GM18861 (cell line): Measurements from ENCODE around the gene PDE10A.
"Not testable (repeated sequence)": the region's sequence is repeated elsewhere in the genome, so short reads cannot be mapped to it uniquely, and the experiment has no call there.

Experiments
- ATAC-seq: cut with Tn5 transposase; IDR thresholded peaks from one replicate; pipeline ENCODE4 v1.9.1; 2021; ENCODE audit not compliant: unreplicated experiment

The PDE10A gene

GRCh38 chr6:165594584-165595333 is 68.3 kb downstream of the PDE10A start:
- ATAC-seq, result no peak

- ATAC-seq, result not testable (repeated sequence)
Observed at GRCh38 chr6:165592947-165593346, 70.1 kb downstream of the PDE10A start.

- no peak for ATAC-seq
Observed at GRCh38 chr6:165588515-165588914, 74.5 kb downstream of the PDE10A start.

- no peak for ATAC-seq
Observed at GRCh38 chr6:165587206-165587605, 75.8 kb downstream of the PDE10A start.

GRCh38 chr6:165586706-165587105 is 76.3 kb downstream of the PDE10A start:
- no peak for ATAC-seq

GRCh38 chr6:165585060-165585459 is 78.0 kb downstream of the PDE10A start:
- ATAC-seq, result no peak

- no peak for ATAC-seq
Observed at GRCh38 chr6:165584541-165584940, 78.5 kb downstream of the PDE10A start.

GRCh38 chr6:165581678-165582077 is 81.4 kb downstream of the PDE10A start:
- no peak for ATAC-seq

- no peak for ATAC-seq
Observed at GRCh38 chr6:165580136-165580535, 82.9 kb downstream of the PDE10A start.

- no peak for ATAC-seq
Observed at GRCh38 chr6:165579151-165579550, 83.9 kb downstream of the PDE10A start.

- ATAC-seq, result no peak
Observed at GRCh38 chr6:165577556-165577955, 85.5 kb downstream of the PDE10A start.

GRCh38 chr6:165575158-165575549 is 87.9 kb downstream of the PDE10A start:
- no peak for ATAC-seq

GRCh38 chr6:165574220-165575157 is 88.6 kb downstream of the PDE10A start:
- peak; percentile 36 for ATAC-seq

- ATAC-seq, result no peak
Observed at GRCh38 chr6:165573671-165574070, 89.4 kb downstream of the PDE10A start.

GRCh38 chr6:165571721-165572132 is 91.3 kb downstream of the PDE10A start:
- peak; percentile 82 for ATAC-seq

GRCh38 chr6:165571068-165571682 is 91.9 kb downstream of the PDE10A start:
- ATAC-seq, result no peak

GRCh38 chr6:165568326-165568725 is 94.7 kb downstream of the PDE10A start:
- ATAC-seq, result no peak

- no peak for ATAC-seq
Observed at GRCh38 chr6:165566088-165566828, 96.8 kb downstream of the PDE10A start.

GRCh38 chr6:165562421-165563090 is 100.5 kb downstream of the PDE10A start:
- no peak for ATAC-seq

- no peak for ATAC-seq
Observed at GRCh38 chr6:165559632-165560031, 103.4 kb downstream of the PDE10A start.
